RWPE1 (cell line): ENCODE results near the gene TM9SF4.

Source experiments
- CTCF ChIA-PET: fragments of 350-600 bp; sonication (Branson Sonifier 250); formaldehyde crosslinking; extraction: SDS; loops from one replicate; lab custom pipeline; 2021; lab: Yijun Ruan, JAX
- POLR2A ChIA-PET: fragments of 400-600 bp; formaldehyde crosslinking; extraction: SDS; loops from one replicate; lab custom pipeline; 2020; ENCODE audit warnings: antibody characterized with exemption; ENCODE audit not compliant: low non-redundant PET; lab: Yijun Ruan, JAX
- DNase-seq: peaks from one replicate; pipeline ENCODE4 v3.0.0; 2012; ENCODE audit warnings: low spot score
- H3K27ac ChIP-seq: fragments of 450-650 bp; 2 replicates; pipeline ENCODE4 v1.5.1; 2017
- TF ChIP-seq, protein P1 (sequence below): fragments of 450-650 bp; conservative IDR thresholded peaks from 2 replicates; pipeline ENCODE4 v1.5.1; 2017; ENCODE audit warnings: low read depth, mild to moderate bottlenecking

Gene TM9SF4

DNA sequence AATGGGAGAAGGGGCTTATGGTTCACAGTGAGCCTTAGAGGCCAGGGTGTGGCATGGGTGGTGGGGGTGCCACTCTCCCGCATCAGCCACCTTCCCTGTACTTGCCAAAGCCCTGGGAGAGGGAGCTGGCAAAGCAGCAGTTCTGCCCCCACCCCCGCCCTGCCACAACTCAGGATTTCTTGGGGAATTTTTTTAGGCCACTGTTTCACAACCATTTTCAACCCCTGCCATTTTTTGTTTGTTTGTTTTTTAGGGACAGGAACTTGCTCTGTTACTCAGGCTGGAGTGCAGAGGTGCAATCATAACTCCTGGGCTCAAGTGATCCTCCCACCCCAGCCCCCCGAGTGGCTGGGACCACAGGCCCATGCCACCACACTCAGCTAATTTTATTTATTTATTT is 22.4 kb upstream of the TM9SF4 start:
- ChIA-PET POLR2A (interaction anchor here (0.6 kb wide), 1 partner anchor 95 kb away, joined by 3 read pairs; no protein-coding TSS in a partner anchor), CTCF (interaction anchor here (0.6 to 2.8 kb wide), 3 partner anchors 56 to 264 kb away, joined by 3 to 8 read pairs (median 6); no protein-coding TSS in a partner anchor)
- no peak for DNase-seq

DNA sequence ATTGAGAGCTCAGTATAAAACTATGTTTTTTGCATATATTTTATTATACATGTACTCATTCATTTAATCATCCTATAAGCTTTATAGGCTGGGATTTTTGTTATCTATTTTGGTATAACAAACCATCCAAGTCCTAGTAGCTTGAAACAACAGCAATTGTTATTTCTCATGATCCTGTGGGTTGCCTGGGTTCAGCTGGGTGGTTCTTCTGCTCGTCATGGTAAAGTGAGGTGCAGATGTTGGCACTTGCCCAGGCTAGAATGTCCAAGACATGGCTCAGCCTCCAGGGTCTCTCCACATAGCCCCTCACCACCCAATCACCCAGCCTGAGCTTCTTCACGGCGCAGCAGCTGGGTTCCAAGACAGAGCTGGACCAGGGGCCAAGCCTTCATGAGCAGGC is 20.8 kb upstream of the TM9SF4 start:
- ChIA-PET CTCF (interaction anchor here (0.6 to 1.6 kb wide), 2 partner anchors 58 to 250 kb away, joined by 3 read pairs; no protein-coding TSS in a partner anchor), POLR2A (no interaction called here)
- no peak overlapping the region for H3K27ac ChIP-seq
- TF ChIP-seq, protein P1, sequence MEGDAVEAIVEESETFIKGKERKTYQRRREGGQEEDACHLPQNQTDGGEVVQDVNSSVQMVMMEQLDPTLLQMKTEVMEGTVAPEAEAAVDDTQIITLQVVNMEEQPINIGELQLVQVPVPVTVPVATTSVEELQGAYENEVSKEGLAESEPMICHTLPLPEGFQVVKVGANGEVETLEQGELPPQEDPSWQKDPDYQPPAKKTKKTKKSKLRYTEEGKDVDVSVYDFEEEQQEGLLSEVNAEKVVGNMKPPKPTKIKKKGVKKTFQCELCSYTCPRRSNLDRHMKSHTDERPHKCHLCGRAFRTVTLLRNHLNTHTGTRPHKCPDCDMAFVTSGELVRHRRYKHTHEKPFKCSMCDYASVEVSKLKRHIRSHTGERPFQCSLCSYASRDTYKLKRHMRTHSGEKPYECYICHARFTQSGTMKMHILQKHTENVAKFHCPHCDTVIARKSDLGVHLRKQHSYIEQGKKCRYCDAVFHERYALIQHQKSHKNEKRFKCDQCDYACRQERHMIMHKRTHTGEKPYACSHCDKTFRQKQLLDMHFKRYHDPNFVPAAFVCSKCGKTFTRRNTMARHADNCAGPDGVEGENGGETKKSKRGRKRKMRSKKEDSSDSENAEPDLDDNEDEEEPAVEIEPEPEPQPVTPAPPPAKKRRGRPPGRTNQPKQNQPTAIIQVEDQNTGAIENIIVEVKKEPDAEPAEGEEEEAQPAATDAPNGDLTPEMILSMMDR: no peak
- no peak for DNase-seq

More for the DNA sequence above, 22.4 kb upstream of the TM9SF4 start:
- no peak overlapping the region for H3K27ac ChIP-seq
- TF ChIP-seq, protein P1: no peak

DNA sequence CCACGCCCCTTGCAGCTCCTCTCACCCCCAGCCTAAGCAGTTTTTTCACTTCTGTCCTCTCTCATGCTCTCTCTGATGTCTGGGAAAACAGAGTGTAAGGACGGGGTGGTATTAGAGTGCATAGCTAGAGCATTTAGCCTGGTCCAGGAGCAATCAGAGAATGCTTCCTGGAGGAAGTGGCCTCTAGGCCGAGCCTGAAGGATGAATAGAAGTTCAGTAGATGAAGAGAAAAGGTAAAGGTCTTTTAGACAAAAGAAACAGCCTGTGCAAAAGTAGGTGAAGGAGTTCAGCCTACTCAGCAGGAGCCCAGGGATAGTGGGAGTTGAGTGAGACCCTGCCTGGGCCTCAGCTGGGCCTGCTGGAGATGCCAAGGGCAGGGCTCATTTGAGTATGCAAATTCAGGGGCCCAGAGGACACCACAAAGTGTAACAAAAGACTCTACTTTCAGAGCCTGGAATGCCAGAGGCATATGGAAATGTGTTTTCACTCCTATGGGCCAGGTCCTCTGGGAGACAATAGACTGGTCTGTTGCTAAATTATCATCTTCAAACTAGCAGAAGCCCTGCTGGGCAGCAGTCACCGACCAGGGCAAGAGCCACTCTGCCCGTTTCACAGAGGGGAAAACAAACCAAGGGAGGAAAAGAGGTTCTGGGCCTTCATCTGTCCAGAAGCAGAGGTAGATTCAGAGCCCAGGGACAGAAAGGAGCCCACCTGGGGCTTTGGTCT is 19.7 kb upstream of the TM9SF4 start:
- ChIA-PET CTCF (interaction anchor here (0.8 to 1.6 kb wide), 6 partner anchors 40 to 267 kb away, joined by 3 to 6 read pairs (median 4); no protein-coding TSS in a partner anchor), POLR2A (no interaction called here)
- TF ChIP-seq, protein P1: no peak
- no peak overlapping the region for H3K27ac ChIP-seq
- DNase-seq: no peak

DNA sequence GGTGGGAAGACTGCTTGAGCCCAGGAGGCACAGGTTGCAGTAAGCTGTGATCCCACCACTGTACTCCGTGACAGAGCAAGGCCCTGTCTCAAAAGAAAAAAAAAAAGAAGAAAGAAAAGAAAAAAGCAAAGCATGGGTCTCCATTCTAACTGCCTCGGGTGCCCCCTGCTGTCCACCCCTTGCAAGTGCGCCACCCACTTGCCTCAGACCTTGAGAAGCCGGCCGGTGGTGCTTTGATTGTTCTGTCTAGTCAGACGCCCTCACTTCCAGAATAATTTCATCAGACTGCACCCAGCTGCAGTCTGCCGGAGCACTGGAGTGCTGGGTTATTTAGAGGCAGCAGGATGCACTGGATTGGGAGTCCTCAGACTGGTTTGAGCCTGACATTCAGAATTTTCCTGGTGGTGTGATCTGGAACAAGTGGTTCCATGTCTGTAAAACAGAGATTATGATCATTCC is 17.6 kb upstream of the TM9SF4 start:
- POLR2A ChIA-PET: no interaction called here
- DNase-seq: peak; percentile 79
- H3K27ac ChIP-seq: no peak overlapping the region
- TF ChIP-seq, protein P1: peak; percentile 98
- CTCF ChIA-PET: interaction anchor here (0.5 to 3.4 kb wide), 24 partner anchors 8 to 607 kb away, joined by 3 to 41 read pairs (median 4); partner anchors contain the start of gene PDRG1

DNA sequence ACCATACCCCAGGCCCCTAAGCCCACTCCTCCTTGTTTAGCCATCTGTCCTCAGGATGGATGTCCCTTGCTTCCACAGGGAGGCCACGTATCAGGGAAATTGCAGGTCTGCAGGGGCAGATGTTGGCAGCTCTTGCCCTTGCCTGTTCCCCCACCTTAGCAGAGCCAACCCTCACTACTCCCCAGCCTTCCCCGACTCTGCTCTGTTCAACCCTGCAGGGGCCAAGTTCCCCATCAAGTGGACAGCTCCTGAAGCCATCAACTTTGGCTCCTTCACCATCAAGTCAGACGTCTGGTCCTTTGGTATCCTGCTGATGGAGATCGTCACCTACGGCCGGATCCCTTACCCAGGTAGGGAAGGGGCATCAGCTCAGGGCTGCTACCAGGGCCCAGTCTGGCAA is 10.7 kb upstream of the TM9SF4 start:
- DNase-seq: no peak
- ChIA-PET CTCF (interaction anchor here (0.8 kb wide), 1 partner anchor 9 kb away, joined by 3 read pairs; no protein-coding TSS in a partner anchor), POLR2A (no interaction called here)
- H3K27ac ChIP-seq: no peak overlapping the region
- TF ChIP-seq, protein P1: no peak

DNA sequence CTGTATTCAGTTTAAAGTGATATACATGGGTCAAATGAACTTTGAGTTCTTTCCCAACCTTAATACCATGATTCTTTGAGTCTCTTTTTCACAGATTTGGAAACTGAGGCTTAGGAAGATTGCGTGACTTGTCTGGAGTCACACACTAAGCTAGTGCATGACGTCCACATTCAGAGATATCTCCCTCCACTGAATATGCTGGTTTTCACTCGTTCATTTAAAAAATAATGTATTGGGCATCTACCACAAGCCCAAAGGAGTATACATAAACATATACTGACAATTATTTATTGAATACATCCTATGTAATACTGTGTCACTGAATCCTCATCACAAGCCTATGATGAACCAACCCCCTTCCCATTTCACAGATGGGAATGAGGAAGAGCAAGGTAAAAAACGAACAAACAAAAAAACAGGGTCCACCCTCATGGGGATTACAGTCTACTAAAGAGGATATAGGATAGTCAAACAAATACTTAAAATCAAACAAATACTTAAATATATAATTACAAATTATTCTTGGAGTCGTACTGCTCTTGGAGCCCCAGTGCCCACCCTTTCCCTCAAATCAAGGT is 611 bp upstream of the TM9SF4 start:
- CTCF ChIA-PET: interaction anchor here (0.7 to 2.0 kb wide), 3 partner anchors 78 to 257 kb away, joined by 3 to 7 read pairs (median 6); no protein-coding TSS in a partner anchor
- TF ChIP-seq, protein P1: no peak
- H3K27ac ChIP-seq: peak overlapping the region; percentile 89
- no peak for DNase-seq
- POLR2A ChIA-PET: no interaction called here
